C1 segment of cervical spinal cord (tissue), 14 donors: ENCODE results near the gene DHX36.

Source experiments
- DNase-seq, 14 donors: peaks; one replicate each; lab custom pipeline; 2025; lab: John Stamatoyannopoulos, UW

The DHX36 gene

GRCh38 chr3:154224366-154224765 lies 99.9 kb downstream of the DHX36 start:
- DNase-seq, result no peak

DNA sequence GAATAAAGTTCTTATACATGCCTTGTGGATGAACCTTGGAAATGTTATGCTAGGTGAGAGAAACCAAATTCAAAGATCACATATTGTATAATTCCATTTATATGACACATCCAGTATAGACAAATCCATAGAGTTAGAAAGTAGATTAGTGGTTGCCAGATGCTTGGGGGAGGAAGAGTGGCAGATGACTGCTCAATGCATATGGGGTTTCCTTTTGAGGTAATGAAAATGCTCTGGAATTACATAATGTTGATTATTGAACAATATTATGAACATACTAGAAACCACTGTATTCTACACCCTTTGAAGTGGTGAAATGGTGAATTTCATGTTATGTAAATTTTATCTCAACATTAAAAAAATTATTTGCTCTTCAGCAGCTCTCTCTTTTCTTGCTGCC lies 100.8 kb downstream of the DHX36 start:
- DNase-seq, result no peak
